Islet precursor cell (in vitro differentiated cells): Measurements from ENCODE around the gene IL1RL2.
A peak's percentile ranks its signal among the peaks of the same experiment; 100 is the strongest.

Experiments used
- DNase-seq: peaks from one replicate; pipeline ENCODE4 v3.0.0-alpha.2; 2018

Gene IL1RL2

DNA sequence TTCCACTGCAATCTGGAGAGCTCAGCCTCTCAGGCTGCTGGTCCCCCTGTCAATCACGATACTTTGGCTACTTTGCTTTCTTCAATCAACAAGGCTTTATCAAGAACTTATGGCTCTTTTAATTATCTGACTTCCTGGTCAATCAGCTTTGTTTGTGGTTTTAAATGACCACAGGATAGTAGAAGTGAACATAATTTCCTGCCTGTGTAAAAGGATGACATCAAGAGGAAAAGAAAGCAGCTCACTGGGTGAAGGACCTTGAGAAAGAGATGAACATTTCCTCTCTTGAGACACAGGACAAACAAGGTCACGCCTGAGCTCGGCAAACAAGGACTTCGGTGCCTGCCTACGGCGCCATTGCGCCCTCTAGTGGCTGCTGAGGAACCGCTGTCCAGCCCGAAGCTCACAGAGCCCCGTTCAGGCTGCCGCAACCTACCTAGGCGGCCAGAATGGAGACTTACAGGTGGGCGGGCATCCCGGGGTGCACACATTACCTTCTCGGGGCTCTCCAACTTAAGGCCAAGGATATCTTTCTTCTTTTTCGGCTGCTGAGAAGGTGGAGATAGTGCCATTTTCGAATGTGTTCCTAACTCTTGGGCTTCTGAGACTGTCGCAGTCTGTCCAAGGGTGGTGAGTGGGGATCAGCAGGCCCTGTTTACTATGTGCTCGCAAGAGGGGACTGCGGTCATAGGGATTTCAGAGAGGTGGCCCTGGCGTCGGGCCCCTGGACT, 54.0 kb downstream of the IL1RL2 start:
- peak; percentile 92 for DNase-seq

DNA sequence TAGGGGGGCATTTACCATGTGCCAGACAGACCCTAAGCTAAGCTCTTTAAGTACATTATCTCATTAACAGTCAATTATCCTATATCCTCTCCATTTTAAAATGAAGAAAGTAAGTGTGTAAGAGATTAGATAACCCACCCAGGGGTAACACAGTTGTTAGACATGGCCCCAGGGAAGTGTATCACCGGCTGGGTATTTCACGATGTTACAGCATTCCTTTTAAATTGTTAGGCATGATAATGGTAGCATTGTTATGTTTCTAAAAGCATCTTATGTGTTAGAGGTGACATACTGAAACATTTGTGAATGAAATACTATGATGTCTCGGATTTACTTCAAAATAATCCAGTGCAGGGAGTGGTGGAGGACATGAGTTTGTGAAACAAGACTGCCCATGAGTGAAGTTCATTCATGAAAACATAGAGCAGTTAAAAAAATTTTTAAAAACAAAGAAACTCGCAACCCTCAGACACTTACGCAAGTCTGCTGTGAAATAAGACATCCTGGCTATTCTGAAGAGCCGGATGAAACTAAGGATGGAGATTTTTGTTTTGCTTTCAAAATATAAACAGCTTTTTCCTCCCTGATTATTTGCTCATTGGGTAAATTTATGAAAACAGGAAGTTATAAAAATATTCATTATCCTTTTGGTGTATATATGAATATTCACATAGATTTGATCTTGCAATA, 54.9 kb downstream of the IL1RL2 start:
- DNase-seq, result peak; percentile 79

DNA sequence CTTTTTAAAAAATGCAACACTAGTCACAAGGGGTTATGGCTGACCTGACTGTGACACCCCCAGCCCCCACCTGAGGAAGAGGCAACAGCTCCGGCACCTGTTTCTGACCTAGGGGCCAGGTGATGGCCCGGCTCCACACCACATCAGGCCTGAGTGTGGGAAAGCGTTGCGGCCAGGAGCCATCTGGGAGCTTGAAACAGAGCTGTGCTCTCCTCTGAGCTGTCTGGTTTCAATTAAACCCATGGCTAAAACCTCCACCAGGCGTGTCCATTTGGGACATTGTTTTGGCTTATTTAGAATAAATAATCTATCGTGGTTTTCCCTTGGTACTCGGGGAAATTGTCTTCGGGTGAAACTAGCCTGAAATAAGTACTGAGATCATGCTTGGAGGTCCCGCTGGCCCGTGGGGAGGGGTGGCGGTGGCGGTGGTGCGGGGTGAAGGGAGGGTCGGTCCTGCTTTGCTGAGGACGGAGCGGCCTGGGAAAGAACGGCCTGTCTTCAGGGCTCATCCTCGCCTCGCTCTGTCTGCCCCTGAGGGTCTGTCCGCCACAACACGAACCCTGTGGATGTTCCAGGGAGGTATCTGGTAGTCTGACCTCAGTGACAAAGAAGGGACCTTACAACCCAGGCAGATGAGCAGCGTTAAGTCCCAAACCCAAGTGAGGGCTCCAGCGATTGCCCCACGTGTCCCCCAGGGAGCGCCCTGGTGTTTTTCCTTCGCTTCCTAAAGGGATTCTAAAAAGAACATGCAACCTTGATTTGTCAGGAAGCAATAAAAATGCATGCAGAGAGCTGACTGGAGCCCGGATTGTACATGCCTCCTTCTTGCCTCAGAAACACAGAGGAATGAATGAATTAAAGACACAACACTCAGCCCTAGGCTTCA, 58.7 kb downstream of the IL1RL2 start:
- DNase-seq, result peak; percentile 49

DNA sequence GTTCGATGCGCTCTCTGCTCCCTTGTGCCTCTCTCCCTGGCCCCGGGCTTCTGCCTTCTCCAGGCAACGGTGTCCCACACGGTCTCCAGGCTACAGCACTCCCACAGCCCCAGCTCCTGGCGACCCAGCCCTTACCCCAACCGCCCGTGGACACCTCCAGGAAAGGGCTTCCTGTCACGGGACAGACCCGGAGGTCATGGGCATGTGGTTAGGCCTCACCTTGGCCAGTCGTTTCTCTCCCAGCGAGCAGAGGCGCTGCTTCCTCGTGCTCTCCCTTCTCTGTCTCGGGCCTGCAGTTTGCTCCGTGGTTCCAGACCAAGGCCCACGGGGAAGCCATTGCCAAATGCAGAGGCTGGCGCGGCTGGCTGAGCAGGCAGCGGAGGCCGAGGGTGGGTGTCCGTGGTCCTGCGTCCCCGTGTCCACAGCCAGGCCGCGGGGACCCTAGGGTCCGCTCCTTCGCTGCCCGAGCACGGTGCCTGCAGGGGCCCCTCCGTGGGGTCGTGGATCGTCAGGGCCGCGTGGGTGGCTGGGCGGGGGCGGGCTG, 63.5 kb downstream of the IL1RL2 start:
- no peak for DNase-seq

DNA sequence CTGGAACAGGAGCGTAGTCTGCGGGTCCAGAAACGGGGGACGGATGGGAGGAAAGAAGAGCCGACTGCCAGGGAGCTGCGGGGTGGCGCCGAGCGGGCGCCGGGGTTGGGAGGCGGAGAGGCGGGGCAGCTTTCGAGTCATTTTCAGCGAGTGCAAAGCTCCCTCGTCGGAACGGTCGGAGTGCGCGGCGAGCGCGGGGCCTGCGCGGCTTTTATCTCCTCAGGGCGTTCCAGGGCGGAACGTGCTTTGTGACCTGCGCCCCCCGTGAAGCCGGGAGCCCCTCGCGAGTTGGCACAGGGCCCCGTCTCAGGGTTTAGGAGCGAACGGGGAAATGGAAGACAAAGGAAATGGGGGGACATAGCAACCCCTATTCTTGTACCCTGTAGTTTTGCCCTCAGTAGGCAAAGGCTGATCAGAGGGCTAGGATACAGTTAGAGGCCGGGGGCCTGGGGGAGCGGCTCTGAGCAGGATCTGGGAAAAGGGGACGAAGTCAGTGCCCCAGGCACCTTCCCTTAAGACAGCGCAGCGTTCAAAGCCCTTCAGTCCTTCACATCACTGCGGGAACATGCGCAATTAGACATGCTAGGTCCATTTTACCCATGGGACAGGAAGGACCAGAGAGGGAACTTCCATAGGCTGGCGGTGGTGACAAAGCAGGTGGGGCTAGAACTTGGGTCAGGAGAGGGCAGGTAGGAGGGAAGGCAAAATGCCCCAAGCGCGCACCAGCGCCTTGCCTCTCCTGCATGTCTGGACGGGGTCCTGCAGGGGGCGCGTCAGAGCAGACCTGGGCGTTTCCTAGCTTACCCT, 64.4 kb downstream of the IL1RL2 start:
- DNase-seq, result peak; percentile 66

DNA sequence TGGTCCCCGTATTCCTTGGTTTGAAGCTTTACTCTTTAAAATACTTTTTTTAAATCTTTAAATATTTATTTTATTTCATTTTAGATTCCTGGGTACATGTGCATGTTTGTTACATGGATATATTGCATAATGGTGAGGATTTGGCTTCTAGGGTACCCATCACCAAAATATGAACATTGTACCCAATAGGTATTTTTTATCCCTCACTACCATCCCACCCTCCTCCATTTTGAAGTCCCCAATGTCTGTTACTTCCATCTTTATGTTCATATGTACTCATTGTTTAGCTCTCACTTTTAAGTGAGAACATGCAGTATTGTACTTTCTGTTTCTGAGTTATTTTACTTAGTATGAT, 65.0 kb downstream of the IL1RL2 start:
- no peak for DNase-seq

DNA sequence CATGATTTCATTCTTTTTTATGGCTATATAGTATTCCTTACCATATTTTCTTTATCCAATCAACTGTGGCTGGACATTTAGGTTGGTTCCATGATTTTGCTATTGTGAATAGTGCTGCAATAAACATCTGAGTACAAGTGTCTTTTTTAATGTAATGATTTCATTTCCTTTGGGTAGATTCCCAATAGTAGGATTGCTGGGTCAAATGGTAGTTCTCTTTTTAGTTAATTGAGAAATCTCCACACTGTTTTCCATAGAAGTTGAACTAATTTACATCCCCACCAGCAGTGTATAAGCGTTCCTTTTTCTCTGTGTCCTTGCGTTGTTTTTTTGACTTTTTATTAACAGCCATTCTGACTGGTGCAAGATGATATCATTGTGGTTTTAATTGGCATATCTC, 65.4 kb downstream of the IL1RL2 start:
- no peak for DNase-seq

DNA sequence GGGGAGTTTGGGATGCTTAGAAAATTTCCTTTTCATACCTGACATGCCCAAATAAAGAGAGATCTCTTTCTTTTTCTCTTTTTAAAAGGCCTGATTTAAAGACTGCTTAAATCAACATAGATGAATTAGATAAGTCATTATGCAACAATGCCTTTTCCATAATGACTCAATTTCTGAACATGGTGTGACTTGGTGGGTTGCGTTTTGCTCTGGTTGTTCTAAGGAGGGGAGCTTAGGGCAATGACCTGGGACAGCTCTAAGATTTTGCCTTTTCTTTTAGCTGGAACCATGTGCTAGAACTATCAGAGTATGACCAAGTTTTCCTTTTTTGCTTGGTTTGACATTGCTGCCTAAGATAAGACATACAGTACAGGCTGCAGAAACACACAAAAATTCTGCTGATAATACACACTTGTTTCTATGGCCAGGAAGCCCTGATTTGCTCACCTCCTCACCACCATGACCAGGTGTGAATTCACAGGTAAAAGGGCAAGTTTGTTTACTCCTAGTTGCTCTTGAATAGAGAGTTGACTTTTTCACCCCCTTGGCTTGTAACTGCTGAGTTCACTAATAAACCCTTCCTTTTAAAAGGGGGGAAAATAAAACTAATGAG, 66.4 kb downstream of the IL1RL2 start:
- DNase-seq, result no peak

DNA sequence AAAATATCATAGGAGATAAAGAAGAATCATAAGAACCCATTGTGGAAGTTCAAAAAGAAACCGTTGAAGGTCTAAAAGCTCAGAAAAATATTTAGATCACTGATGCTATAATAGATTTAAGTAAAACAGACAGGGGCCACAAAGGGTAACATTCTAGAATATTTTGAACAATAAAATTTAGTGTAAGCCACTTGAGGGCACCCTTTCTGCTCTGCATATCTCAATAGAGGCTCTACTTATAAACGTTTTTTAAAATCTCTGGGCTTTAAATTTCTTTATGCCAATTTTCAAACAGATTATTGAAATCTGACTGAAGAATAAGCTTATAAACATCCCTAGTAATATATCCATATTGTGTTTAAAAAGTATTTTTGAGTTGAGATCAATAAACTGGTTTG, 66.9 kb downstream of the IL1RL2 start:
- no peak for DNase-seq

DNA sequence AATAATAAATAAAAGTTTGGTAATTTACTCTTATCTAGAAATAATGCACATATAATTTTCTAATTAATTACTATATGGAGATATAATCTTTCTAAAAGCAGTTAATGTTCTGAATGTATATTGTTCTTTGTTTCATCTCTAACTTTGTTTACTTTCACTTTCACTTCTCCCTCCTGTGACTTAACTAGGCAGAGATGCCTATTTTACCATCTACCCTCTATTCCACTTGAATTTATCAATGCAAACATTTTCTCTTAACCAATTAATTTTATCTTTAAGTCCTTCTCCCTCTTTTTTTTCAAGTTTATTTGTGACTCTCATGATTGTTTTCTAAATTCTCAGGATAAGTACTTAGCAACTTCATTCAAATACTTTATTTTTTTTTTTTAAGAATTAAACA, 69.5 kb downstream of the IL1RL2 start:
- no peak for DNase-seq

DNA sequence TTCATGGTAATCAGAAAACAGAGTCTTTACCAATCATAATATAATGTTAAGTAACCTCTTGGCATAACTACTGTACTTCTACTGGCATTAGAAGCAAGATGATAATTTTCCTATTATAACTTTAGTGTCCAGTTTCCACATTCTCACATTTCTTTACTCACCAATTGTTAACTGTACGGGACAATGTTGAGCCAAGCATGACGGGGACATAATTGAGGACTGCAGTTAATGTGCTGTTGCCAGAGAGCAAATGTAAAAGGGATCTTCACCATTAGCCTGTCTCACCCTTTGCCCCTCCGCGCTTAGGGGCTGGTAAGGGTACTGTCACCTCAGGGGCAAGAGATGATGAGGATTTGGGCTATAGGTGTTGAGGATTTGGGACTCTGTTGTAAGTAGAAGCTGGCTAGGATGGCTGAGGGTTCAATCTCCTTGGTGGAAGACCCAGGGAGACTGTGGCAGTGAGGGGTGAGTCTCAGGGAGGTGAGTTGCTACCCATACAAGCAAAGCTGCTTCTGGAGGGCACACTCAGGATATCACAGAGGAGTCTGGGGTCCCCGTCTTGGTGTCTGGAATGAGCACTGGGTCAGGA, 70.1 kb downstream of the IL1RL2 start:
- DNase-seq, result no peak

DNA sequence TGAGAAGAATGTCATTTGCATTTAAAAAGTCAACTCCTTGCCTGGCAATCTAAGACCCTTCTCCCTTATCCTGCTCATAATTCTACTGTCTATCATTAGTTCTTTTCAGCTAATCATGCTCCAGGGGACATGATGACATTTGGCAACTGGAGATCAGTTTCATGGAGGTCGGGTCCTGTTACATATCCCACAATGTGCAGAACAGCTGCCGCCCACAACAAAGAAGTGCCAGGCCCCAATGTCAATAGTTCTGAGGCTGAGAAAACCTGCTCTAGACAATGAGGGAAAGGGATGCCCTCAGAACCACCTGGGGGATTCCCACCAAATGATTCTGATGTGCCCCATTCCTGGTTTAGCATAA, 71.2 kb downstream of the IL1RL2 start:
- no peak for DNase-seq

DNA sequence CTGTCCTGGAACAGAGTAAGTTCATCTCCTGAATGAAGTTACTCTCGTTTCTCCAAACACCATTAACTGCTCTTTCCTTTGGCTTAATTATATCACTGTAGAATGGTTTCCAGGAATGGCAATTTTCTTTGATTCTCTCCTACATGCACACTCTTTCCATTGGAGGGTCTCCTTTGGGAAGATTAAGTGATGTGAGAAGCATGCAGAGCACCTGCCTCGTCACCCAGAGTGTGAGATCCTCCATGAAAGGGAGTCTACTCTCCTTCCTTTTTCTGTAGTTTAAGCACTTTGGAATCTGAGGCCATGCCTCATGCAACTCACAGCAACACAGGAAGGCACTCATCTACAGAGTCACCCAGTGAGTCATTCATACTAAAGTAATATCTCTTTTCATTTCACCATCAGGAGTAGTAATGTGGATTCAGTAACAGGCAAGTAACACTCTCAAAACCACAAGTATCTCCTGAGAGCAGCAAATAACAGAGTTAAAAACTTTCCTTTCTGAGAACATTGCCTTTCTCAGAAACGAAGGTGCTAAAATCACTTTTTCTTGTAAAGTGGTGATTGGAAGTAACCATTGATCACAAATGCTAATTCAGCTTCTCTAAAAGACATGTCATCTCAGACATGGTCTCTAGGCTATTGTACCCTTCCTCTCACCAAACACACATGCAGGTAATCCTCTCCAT, 71.7 kb downstream of the IL1RL2 start:
- DNase-seq, result no peak

DNA sequence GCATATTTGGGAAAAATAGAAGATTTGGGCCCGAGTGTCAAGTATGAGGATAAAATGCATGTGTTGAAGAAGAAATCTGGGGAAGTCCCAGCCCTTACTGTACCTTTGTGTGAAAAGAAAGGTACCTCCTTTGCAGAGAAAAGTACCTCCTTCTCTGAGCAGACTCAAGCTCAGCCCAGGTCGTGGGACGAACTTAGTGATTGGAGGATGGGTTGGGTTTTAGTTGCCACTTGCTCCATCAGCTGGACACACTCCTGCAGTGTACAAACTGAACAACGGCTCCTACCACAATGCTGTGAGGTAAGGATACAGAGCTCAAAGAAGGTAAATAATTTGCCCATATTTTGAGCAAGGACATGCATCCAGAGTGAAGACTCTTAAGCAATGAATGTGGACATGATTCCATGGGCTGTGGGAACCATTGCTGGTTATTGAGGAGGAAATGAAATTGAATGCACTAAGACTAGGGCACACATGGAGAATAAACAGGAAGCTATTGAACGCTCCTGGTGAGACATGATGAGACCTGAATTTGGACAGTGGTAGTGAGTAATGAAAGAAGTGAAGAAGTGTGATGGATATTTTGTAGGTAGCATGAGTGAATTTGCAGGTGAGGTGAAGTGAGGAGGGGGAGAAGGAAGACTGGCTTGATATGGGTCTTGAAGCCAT, 74.8 kb downstream of the IL1RL2 start:
- DNase-seq, result no peak

DNA sequence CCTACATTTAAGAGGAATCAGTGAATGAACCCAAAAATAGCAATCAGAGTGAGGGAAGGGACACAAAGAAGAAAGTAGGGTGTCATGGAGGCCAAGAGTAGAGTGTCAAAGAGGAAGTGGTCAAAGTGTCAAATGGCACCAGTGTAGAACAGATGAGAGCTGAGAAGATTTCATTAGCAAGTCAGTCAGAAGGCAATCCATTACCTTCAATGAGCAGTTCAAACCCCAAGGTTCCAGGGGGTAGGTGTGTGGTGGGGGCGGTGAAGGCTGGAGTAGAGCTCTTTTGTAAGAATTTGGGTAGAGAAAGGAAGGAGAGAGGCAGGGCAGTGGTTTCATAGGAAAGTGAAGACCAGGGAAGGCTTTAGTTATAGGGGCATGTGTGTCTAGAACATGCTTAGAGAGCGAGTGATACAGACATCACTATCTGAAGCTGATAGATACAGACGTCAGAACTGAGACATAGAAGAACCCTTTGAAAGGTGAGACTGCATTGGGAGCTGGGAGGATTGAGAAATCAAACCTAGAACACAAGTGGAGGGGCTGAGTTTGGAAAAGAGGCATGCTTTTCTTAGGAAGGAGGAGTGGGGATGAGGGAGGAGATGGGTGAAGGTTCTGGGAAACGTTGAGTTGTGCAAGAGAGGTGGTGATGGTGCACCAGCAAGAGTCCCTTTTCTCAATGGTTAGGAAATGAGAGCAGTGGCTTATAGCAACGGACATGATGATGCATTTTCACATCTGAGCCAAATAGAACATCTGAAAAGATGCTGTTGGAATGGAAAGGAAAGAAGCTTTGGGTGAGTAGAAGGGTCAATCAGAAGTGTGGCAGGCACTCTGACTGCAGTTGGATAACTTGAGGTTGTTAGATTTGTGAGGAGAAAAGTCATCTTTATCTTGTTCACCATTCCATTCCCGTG, 75.7 kb downstream of the IL1RL2 start:
- no peak for DNase-seq

DNA sequence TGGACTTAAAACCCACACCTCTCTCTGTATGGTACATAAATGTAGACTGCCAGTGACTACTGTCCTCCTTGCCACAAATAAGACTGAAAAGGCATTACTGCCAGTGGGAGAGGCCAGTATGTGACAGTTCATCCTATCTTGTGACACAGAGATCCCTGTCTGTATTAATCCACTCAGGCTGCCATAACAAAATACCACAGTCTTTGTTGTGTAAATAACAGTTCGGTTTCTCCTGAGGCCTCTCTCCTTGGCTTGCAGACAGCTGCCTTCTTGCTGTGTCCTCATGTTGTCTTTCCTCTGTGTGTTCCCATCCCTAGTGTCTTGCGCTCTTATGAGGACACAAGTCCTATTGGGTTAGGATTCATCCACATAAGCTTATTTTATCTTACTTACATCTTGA, 78.1 kb downstream of the IL1RL2 start:
- DNase-seq, result no peak

DNA sequence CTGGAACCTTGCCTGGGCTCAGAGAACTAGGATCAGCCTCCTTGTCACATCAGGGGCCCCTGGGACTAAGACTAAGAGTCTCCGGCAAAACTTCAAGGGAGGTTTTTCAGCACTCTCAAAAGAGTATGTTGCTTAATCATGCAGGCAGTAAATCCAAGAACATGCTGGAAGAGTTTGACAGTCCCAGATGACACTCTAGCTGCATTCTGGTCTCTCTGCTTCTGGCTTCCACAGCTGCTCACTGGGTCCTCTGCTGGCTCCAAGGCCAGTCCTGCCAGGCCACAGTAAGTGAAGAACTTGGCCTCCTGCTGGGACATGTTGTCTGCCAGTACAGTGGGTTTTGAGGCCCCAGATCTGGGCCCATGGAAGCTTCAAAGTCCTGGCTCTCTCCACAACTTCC, 79.4 kb downstream of the IL1RL2 start:
- DNase-seq, result no peak

DNA sequence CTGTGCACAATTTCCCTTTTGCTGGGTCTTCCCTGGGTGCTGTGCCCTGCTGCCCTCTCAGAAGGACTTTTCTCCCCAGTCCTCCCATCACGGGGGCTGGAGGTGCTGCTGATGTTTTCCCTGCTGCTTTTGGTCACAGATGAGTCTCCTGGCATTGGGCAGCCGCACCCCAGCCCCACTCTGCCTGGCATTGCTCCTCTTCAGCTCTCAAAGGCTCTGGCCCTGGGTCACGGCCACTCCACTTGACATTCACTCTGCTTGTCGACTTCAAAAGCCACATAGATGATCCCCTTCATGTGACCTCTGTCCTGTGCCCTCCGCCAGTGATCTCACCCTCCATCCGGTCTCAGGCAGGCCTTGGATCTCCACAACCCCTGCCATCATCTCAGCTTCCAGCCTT, 81.0 kb downstream of the IL1RL2 start:
- DNase-seq, result no peak

DNA sequence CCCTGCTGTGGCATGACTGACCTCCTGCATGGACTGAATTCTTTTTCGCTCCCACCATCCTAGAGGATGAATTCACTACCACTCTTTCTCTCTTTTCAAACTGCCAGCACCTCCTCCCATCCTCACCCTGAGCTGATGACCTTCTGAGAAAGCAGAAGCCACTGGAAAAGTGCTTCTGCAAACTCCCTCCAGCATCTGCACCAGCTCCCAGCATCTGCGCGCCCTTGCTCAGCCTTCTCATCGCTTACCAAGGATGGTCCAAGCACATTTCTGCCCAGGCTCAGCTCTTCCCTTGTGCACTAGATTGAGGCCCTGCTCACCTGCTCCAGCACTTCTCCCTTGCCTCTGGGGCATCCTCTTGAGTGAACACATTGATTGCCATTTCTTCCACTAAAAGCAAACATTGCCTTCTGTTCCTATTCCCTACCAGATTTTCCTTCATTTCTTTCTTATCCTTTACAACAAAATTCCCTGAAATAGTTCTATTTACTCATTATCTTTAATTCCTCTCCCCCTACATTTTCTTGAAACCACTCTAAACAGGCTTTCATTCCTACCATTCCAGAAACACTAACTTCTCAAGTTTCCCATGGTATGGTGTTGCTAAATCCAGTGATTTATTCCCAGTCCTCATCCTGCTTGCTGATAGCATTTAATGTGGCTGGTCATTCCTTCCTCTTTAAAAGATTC, 81.8 kb downstream of the IL1RL2 start:
- no peak for DNase-seq
